WI38 (cell line): ENCODE measurements around the gene AFF3.
"Not testable (repeated sequence)": the region's sequence is repeated elsewhere in the genome, so short reads cannot be mapped to it uniquely, and the experiment has no call there.

ENCODE experiments used
- H3K4me3 ChIP-seq: 2 replicates; pipeline ENCODE4 v1.5.1; 2011; ENCODE audit warnings: low read depth, mild to moderate bottlenecking, control low read depth, low read length
- CTCF ChIP-seq: IDR thresholded peaks from 2 replicates; pipeline ENCODE4 v1.5.1; 2012; ENCODE audit warnings: low read depth, mild to moderate bottlenecking, control low read depth, low read length

AFF3 gene

GRCh38 chr2:99507937-99508818, 634.2 kb downstream of the AFF3 start:
- no peak overlapping the region for H3K4me3 ChIP-seq
- no peak for TF ChIP-seq CTCF

GRCh38 chr2:99504844-99505584, 637.4 kb downstream of the AFF3 start:
- TF ChIP-seq CTCF: no peak
- H3K4me3 ChIP-seq: no peak overlapping the region

DNA sequence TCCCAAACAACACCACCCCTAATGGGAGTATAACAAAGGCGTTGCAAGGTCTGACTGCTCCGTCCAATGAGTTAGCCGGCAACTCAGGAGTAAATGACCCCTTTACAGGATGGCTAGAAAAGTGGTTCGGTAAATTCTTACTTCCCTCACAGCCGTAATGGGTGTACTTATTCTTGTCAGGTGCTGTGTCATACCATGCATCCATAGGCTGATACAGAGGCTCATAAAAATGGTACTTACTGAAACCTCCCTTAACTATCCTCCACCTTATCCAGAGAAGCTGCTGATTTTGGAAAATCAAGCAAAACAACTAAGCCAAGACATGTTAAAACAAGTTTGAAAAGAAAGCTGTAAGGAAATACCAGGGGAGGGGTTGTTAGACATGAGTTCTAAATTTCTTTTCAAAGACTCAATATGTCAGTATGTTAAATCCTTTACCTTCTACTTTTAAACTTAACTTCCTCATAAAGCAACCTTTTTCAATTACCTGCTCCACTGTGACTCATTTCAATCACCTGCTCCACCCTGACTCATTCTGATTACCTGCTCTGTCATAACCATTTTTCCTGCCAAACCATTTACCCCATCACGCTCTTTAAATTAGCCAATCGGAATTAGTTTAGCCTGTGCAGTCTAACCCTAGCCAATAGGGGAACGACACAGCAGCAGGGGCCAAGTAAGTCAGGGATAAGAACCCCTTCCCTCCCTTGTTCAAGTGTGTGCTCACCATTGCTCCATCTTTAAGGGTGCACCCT, 638.6 kb downstream of the AFF3 start:
- not testable (repeated sequence) for H3K4me3 ChIP-seq

DNA sequence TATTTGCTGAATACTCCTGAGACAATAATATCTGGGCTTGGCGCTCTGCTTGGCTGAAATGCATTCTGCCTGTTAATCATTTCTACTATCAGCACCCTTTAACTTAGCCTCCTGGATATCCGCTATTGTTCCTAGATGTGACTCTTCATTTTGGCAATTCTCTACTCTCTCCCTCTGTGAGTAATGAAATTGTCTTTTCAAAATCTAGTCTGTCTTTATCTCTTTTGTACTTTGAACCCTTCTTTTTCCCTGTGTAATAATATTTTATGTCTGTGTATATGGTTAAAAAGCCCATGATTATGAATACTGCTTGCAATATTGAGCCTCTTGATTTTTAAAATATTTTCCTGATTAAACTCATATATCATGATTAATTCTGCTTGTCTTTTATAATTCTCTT, 646.4 kb downstream of the AFF3 start:
- no peak overlapping the region for H3K4me3 ChIP-seq
- TF ChIP-seq CTCF: no peak
